BJ (cell line): ENCODE results near the gene TOR1B. TPM values are rescaled to one million over a fixed set of nuclear protein-coding genes. Genes with fewer than 3 reads are reported as not detected.

ENCODE experiments used
- CTCF ChIA-PET: fragments of 350-600 bp; formaldehyde crosslinking; extraction: SDS; loops from one replicate; lab custom pipeline; 2021; ENCODE audit warnings: antibody characterized with exemption, inconsistent platforms; lab: Yijun Ruan, JAX
- POLR2A ChIA-PET: fragments of 300-600 bp; sonication (Branson Sonifier 250); formaldehyde crosslinking; extraction: SDS; loops from one replicate; lab custom pipeline; 2021; ENCODE audit warnings: antibody characterized with exemption; lab: Charles Lee
- DNase-seq: peaks from one replicate; pipeline ENCODE4 v3.0.0-alpha.2; 2011; ENCODE audit warnings: low read depth
- H3K27me3 ChIP-seq: 2 replicates; pipeline ENCODE4 v1.6.0; 2011; ENCODE audit warnings: low read length; ENCODE audit not compliant: control insufficient read depth, insufficient read depth
- H3K36me3 ChIP-seq: 2 replicates; pipeline ENCODE4 v1.5.1; 2011; ENCODE audit warnings: low read length; ENCODE audit not compliant: control insufficient read depth, insufficient read depth
- H3K4me3 ChIP-seq: 2 replicates; pipeline ENCODE4 v1.5.1; 2011; ENCODE audit warnings: low read depth, mild to moderate bottlenecking, control low read depth, low read length
- polyA minus RNA-seq: library from RNA; depleted of rRNA, polyadenylated mRNA; stranded (reverse); fragments of >200 nt; gene quantifications from 2 replicates; pipeline ENCODE4 v1.2.3, GENCODE V29; 2011; rRNA and poly(A)+ RNA removed
- polyA plus RNA-seq: library from polyadenylated mRNA; depleted of rRNA; stranded (reverse); fragments of >200 nt; gene quantifications from 2 replicates; pipeline ENCODE4 v1.2.3, GENCODE V29; 2011; rRNA removed
- TF ChIP-seq, protein P1 (sequence below): IDR thresholded peaks from 2 replicates; pipeline ENCODE4 v1.5.1; 2011; ENCODE audit warnings: low read depth, mild to moderate bottlenecking, control low read depth, inconsistent platforms, low read length, moderate library complexity; ENCODE audit not compliant: insufficient read depth

TOR1B gene, protein sequence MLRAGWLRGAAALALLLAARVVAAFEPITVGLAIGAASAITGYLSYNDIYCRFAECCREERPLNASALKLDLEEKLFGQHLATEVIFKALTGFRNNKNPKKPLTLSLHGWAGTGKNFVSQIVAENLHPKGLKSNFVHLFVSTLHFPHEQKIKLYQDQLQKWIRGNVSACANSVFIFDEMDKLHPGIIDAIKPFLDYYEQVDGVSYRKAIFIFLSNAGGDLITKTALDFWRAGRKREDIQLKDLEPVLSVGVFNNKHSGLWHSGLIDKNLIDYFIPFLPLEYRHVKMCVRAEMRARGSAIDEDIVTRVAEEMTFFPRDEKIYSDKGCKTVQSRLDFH
- polyA plus RNA-seq (26.8 and 31.4 TPM in 2 replicates), polyA minus RNA-seq (9.5 and 12.9 TPM in 2 replicates)

DNA sequence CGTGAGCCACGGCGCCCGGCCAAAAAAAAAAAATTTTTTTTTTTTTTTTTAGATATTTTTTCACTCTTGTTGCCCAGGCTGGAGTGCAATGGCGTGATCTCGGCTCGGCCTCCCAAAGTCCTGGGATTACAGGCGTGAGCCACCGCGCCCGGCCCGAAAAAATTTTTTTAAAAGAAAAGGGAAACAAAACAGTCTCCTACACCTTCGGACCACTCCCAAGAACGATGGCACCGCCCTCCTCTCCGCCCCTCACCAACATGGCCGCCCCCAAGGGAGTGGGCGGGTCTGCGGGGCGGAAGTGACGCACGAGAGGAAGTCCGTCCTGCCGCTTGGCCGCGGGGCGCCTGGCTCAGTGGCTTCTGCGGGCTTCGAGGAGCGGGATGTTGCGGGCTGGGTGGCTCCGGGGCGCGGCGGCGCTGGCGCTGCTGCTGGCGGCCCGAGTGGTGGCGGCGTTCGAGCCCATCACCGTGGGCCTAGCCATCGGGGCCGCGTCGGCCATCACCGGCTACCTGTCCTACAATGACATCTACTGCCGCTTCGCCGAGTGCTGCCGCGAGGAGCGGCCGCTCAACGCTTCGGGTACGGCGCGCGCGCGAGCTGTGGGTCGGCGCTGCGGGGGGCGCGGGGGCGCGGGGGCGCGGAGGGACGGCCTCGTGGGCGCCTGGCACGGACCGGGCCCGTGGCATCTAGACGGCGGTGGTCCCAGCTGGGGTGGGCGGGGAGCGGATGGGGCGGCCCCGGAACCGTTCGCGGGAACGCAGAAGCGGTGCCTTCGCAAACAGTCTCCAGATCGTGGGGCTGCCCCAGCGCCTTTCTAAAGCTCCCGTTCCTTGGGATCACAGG, at the start of gene TOR1B:
Gene TOR1B (plus strand): TSS at position 352 of the 843 bp plus-strand sequence. CDS start 29 bp downstream, at position 381.
- H3K27me3 ChIP-seq, result no peaks in the 10 kb centered on the region
- POLR2A ChIA-PET, result interaction anchor here (0.6 kb wide), 1 partner anchor 54 kb away, joined by 3 read pairs; no protein-coding TSS in a partner anchor
- H3K4me3 ChIP-seq, result peak within 1 kb of the TSS; percentile 79
- DNase-seq, result peak; percentile 65
- TF ChIP-seq, protein P1, sequence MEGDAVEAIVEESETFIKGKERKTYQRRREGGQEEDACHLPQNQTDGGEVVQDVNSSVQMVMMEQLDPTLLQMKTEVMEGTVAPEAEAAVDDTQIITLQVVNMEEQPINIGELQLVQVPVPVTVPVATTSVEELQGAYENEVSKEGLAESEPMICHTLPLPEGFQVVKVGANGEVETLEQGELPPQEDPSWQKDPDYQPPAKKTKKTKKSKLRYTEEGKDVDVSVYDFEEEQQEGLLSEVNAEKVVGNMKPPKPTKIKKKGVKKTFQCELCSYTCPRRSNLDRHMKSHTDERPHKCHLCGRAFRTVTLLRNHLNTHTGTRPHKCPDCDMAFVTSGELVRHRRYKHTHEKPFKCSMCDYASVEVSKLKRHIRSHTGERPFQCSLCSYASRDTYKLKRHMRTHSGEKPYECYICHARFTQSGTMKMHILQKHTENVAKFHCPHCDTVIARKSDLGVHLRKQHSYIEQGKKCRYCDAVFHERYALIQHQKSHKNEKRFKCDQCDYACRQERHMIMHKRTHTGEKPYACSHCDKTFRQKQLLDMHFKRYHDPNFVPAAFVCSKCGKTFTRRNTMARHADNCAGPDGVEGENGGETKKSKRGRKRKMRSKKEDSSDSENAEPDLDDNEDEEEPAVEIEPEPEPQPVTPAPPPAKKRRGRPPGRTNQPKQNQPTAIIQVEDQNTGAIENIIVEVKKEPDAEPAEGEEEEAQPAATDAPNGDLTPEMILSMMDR, result no peak
- H3K36me3 ChIP-seq, result peaks cover 2% of the 10 kb centered on the region
- CTCF ChIA-PET, result interaction anchor here (0.7 to 1.8 kb wide), 2 partner anchors 13 to 77 kb away, joined by 3 to 10 read pairs; no protein-coding TSS in a partner anchor

DNA sequence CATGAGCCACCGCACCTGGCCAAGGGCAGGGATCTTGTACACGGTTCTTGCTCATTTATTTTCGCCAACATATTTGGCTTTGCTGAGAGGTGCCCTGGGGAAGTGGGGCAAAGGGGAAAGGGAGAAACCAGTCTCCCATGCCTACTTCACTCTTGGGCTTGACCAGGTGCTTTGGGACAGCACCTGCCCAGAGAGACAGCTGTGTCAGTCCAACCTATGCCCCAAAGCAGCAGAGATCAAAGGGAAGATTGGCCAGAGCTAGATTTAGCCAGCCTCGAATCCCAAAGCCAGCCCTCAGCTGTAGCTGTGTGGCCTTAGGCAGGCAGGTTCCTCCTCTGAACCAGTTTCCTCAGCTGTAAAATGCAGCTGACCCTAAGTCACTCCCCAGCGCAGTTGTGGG, 47.8 kb upstream of the TOR1B start:
- TF ChIP-seq, protein P1, result no peak
- ChIA-PET CTCF (interaction anchor here (1.0 to 2.2 kb wide), 3 partner anchors 17 to 28 kb away, joined by 3 to 10 read pairs (median 6); no protein-coding TSS in a partner anchor), POLR2A (no interaction called here)
- no peak overlapping the region for H3K4me3 ChIP-seq
- no peak for DNase-seq
- H3K27me3 ChIP-seq, result no peaks in the 10 kb centered on the region
- no peaks in the 10 kb centered on the region for H3K36me3 ChIP-seq

DNA sequence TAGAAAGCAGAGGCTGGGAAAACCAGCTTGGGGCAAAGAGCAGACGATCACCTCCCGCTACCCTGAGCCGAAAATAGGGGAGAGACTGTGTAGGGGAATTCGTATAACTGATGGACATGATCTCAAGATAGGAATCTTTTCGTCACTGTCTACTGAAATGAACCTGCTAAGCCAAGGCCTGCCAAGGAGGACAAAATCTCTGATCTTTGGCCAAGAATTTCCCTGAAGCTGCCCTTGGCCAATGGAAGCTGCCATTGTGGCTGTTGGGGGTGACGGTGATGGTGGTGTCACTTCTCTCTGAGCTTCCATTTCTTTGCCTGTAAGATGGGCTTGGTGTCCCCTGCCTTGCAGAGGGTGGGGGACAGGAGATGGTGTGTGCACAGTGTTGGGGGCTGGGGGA, 46.8 kb upstream of the TOR1B start:
- Histone ChIP-seq H3K36me3 (no peaks in the 10 kb centered on the region), H3K4me3 (no peak overlapping the region), H3K27me3 (no peaks in the 10 kb centered on the region)
- no peak for DNase-seq
- CTCF ChIA-PET, result interaction anchor here (1.1 to 2.2 kb wide), 3 partner anchors 18 to 113 kb away, joined by 4 to 10 read pairs (median 6); no protein-coding TSS in a partner anchor
- POLR2A ChIA-PET, result no interaction called here
- TF ChIP-seq, protein P1, result no peak

DNA sequence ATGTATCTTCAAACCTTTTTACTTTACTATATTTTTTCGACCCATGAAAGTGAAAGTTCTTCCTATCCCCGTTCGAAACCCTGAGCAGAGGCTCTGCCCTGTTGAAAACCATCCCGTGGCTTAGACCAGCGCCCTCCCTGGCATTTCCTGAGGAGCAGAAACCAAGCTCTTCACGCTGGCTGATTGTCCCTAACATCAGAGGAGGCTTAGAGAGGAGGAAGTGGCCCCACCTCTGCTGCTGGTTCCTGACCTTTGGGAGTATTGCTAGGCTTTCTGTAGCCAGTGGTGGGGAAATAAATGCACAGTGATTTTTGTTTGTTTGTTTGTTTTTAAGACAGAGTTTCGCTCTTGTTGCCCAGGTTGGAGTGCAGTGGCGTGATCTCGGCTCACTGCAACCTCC, 45.9 kb upstream of the TOR1B start:
- Histone ChIP-seq H3K4me3 (no peak overlapping the region), H3K27me3 (no peaks in the 10 kb centered on the region), H3K36me3 (no peaks in the 10 kb centered on the region)
- POLR2A ChIA-PET, result no interaction called here
- DNase-seq, result no peak
- TF ChIP-seq, protein P1, result no peak
- CTCF ChIA-PET, result interaction anchor here (1.1 to 2.2 kb wide), 3 partner anchors 19 to 114 kb away, joined by 4 to 10 read pairs (median 6); no protein-coding TSS in a partner anchor
